ENCODE data around the gene SENP6.
A peak's percentile ranks its signal among the peaks of the same experiment; 100 is the strongest.
"Not testable (repeated sequence)": the region's sequence is repeated elsewhere in the genome, so short reads cannot be mapped to it uniquely, and the experiment has no call there.

SENP6 gene

DNA sequence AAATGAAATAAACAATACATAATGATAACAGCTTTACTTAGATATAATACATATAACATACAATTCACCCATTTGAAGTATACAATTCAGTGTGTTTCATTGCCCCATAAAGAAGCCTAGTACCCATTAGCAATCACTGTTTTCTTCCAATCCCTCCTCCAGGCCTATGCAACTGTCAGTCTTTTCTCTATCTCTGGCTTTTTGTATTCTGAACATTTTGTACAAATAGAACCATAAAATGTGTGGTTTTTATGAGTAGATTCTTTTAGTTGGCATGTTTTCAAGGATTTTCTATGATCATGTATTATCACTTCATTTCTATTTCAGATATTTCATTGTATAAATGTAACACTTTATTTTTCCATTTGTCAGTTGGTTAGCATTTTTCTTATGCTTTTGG lies 92.7 kb downstream of the SENP6 start:
- Histone ChIP-seq H3K27ac (ENCODE audit: low read depth, low read length, severe bottlenecking) (no peak overlapping the region), H3K4me3 (ENCODE audit: extremely low read depth, insufficient read depth, low read length, poor library complexity, severe bottlenecking) (no peak overlapping the region), H3K9me3 (ENCODE audit: control insufficient read depth, low read length) (no peaks in the 10 kb centered on the region), H3K4me1 (ENCODE audit: control insufficient read depth, insufficient read depth, low read length, poor library complexity, severe bottlenecking) (no peaks in the 10 kb centered on the region), H3K36me3 (ENCODE audit: control insufficient read depth, insufficient read depth, low read length) (peaks cover 83% of the 10 kb centered on the region)

DNA sequence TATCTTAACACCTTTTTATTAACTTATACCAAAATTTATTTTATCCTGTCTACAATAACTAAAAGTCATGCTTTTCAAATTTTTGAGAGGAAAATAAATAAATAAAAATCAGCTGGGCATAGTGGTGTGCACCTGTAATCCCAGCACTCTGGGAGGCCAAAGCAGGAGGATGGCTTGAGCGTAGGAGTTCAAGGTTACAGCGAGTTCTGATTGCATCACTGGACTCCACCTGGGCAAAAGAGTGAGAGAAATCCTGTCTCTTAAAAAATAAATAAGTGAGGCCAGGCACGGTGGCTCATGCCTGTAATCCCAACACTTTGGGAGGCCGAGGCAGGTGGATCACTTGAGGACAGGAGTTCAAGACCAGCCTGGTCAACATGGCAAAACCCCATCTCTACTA lies 106.7 kb downstream of the SENP6 start:
- H3K27ac ChIP-seq (ENCODE audit: low read depth, low read length, severe bottlenecking); H3K4me1 ChIP-seq (ENCODE audit: control insufficient read depth, insufficient read depth, low read length, poor library complexity, severe bottlenecking); H3K4me3 ChIP-seq (ENCODE audit: extremely low read depth, insufficient read depth, low read length, poor library complexity, severe bottlenecking); H3K9me3 ChIP-seq (ENCODE audit: control insufficient read depth, low read length): not testable (repeated sequence)
- peaks cover 63% of the 10 kb centered on the region for H3K36me3 ChIP-seq (ENCODE audit: control insufficient read depth, insufficient read depth, low read length)
- 93 to 94% methylated on average over 3 to 4 of the region's 4 CpGs for WGBS, 2 experiments (ENCODE audit: insufficient coverage in 2 of 2)

DNA sequence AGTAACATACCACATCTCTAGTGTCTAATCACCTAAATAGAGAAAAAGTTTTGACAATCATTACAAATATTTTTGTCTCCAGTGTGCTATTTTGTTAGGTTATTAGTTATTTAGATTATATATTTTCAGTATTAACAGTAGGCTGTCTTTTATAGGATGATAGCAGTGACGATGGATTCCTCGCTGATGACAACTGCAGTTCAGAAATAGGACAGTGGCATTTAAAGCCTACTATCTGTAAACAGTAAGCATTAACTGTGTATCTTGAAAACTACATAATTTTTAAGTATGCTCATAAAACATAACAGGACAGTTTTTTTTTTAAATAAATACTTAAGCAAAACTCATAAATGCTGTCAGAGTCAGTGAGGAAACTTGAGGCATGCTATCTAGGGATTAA lies 109.5 kb downstream of the SENP6 start:
- Histone ChIP-seq H3K27ac (ENCODE audit: low read depth, low read length, severe bottlenecking) (no peak overlapping the region), H3K4me1 (ENCODE audit: control insufficient read depth, insufficient read depth, low read length, poor library complexity, severe bottlenecking) (no peaks in the 10 kb centered on the region), H3K36me3 (ENCODE audit: control insufficient read depth, insufficient read depth, low read length) (peaks cover 65% of the 10 kb centered on the region), H3K9me3 (ENCODE audit: control insufficient read depth, low read length) (no peaks in the 10 kb centered on the region), H3K4me3 (ENCODE audit: extremely low read depth, insufficient read depth, low read length, poor library complexity, severe bottlenecking) (no peak overlapping the region)
- WGBS, 2 experiments (ENCODE audit: insufficient coverage in 2 of 2), result 100% methylated on average over 1 of the region's 2 CpGs; no CpG with 5 or more reads in 1 of the 2 experiments

DNA sequence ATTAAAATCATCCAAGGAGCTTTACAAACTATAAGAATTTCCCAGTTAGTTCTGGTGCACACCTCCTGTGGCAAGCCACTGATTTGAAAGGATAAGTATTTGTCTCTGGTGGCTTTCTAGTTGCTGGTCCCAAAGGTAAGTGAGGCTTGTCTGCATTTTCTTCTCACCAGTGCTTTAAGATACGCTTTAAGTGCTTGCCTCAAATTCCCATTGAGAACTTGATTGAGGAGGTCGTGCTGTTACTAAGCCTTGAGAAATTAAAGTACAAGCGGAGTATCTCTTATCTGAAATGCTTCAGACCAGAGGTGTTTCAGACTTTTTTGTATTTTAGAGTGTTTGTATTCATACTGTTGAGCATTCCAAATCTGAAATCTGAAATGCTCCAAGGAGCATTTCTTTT lies 117.5 kb downstream of the SENP6 start:
- Histone ChIP-seq H3K36me3 (ENCODE audit: control insufficient read depth, insufficient read depth, low read length) (peaks cover 13% of the 10 kb centered on the region), H3K4me3 (ENCODE audit: extremely low read depth, insufficient read depth, low read length, poor library complexity, severe bottlenecking) (no peak overlapping the region), H3K27ac (ENCODE audit: low read depth, low read length, severe bottlenecking) (no peak overlapping the region), H3K9me3 (ENCODE audit: control insufficient read depth, low read length) (no peaks in the 10 kb centered on the region), H3K4me1 (ENCODE audit: control insufficient read depth, insufficient read depth, low read length, poor library complexity, severe bottlenecking) (no peaks in the 10 kb centered on the region)
- 97% methylated on average over 3 of the region's 3 CpGs for WGBS, 2 experiments (ENCODE audit: insufficient coverage in 2 of 2)

DNA sequence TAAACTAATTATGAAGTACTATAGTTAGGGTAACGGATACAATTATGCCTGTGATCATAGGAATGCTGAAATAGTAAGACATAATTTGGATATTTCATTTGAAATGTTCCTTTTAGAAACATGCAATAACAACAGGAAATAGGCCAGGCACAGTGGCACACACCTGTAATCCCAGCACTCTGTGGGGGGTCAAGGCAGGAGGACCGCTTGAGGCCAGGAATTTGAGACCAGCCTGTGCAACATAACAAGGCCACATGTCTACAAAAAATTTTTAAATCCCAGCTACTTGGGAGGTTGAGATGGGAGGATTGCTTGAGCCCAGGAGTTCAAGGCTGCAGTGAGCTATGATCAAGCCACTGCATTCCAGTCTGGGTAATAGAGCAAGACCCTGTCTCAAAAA lies 121.7 kb downstream of the SENP6 start:
- no peaks in the 10 kb centered on the region for H3K9me3 ChIP-seq (ENCODE audit: control insufficient read depth, low read length)
- no peaks in the 10 kb centered on the region for H3K36me3 ChIP-seq (ENCODE audit: control insufficient read depth, insufficient read depth, low read length)
- no peak overlapping the region for H3K27ac ChIP-seq (ENCODE audit: low read depth, low read length, severe bottlenecking)
- H3K4me1 ChIP-seq (ENCODE audit: control insufficient read depth, insufficient read depth, low read length, poor library complexity, severe bottlenecking), result no peaks in the 10 kb centered on the region
- no peak overlapping the region for H3K4me3 ChIP-seq (ENCODE audit: extremely low read depth, insufficient read depth, low read length, poor library complexity, severe bottlenecking)
- WGBS, 2 experiments (ENCODE audit: insufficient coverage in 2 of 2), result no CpG with 5 or more reads among the region's 2 CpGs

DNA sequence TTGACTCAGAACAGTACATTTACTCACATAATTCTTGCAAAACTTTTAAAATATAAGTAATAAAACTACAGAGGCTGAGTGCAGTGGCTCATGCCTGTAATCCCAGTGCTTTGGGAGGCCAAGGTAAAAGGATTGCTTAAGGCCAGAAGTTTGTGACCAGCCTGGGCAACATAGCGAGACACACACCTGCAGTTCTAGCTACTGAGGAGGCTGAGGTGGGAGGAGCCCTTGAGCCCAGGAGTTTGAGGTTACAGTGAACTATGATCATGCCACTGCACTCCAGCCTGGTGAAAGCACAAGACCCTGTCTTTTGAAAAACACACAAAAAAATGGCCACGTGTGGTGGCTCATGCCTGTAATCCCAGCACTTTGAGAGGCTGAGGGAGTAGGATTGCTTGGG lies 125.5 kb downstream of the SENP6 start:
- no peak overlapping the region for H3K4me3 ChIP-seq (ENCODE audit: extremely low read depth, insufficient read depth, low read length, poor library complexity, severe bottlenecking)
- H3K4me1 ChIP-seq (ENCODE audit: control insufficient read depth, insufficient read depth, low read length, poor library complexity, severe bottlenecking), result no peaks in the 10 kb centered on the region
- 83 to 100% methylated on average over 1 of the region's 2 CpGs for WGBS, 2 experiments (ENCODE audit: insufficient coverage in 2 of 2)

DNA sequence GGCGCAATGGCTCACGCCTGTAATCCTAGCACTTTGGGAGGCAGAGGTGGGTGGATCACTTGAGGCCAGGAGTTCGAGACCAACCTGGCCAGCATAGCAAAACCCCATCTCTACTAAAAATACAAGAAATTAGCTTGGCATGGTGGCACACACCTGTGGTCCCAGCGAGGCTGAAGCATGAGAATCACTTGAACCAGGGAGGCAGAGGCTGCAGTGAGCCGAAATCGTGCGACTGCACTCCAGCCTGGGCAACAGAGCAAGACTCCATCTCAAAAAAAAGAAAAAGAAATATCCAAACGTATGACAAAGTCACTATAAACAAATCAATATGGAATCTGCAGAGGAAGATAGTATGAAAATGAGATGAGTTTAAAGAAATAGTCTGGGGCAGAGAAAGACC lies 129.3 kb downstream of the SENP6 start:
- H3K27ac ChIP-seq (ENCODE audit: low read depth, low read length, severe bottlenecking); H3K4me1 ChIP-seq (ENCODE audit: control insufficient read depth, insufficient read depth, low read length, poor library complexity, severe bottlenecking); H3K9me3 ChIP-seq (ENCODE audit: control insufficient read depth, low read length); H3K4me3 ChIP-seq (ENCODE audit: extremely low read depth, insufficient read depth, low read length, poor library complexity, severe bottlenecking); H3K36me3 ChIP-seq (ENCODE audit: control insufficient read depth, insufficient read depth, low read length): not testable (repeated sequence)
- 80 to 86% methylated on average over 1 to 2 of the region's 8 CpGs for WGBS, 2 experiments (ENCODE audit: insufficient coverage in 2 of 2)

More for the DNA sequence above, 125.5 kb downstream of the SENP6 start:
- no peaks in the 10 kb centered on the region for H3K9me3 ChIP-seq (ENCODE audit: control insufficient read depth, low read length)
- no peaks in the 10 kb centered on the region for H3K36me3 ChIP-seq (ENCODE audit: control insufficient read depth, insufficient read depth, low read length)
- H3K27ac ChIP-seq (ENCODE audit: low read depth, low read length, severe bottlenecking), result no peak overlapping the region

DNA sequence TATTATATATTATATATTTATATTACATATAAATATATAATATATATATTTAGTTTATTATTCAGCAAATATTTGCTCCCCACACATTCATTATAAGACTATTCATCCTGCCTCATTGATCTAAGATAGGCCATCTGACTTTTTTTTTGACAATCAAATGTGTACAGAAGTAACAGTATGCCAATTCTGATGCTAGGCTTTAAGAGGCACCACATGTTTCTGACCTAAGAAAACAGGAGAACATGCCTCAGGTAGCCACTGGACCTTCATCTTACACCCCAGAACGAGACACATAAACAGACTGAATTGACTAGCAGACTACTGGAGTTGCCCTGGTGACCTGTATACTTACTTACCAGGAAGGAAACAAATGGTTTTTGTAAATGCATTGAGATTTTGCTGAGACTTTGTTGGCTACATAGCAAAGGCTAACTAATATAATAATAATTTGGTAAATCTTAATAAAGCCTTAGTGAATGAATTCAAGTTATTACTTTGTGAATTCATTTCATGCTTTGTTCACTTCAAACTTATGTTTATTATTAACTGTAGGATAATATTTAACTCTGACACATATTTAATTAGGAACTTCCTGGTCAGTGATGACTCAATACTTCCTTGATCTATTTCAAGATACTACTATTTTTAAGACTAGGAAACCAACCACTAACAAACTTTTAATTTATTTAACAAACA lies 134.0 kb downstream of the SENP6 start:
- Histone ChIP-seq H3K9me3 (ENCODE audit: control insufficient read depth, low read length) (no peaks in the 10 kb centered on the region), H3K4me1 (ENCODE audit: control insufficient read depth, insufficient read depth, low read length, poor library complexity, severe bottlenecking) (peaks cover 4% of the 10 kb centered on the region), H3K4me3 (ENCODE audit: extremely low read depth, insufficient read depth, low read length, poor library complexity, severe bottlenecking) (no peak overlapping the region), H3K36me3 (ENCODE audit: control insufficient read depth, insufficient read depth, low read length) (no peaks in the 10 kb centered on the region), H3K27ac (ENCODE audit: low read depth, low read length, severe bottlenecking) (peak overlapping the region; percentile 71)
- 60% methylated on average over 1 of the region's 1 CpG; no CpG with 5 or more reads in 1 of the 2 experiments for WGBS, 2 experiments (ENCODE audit: insufficient coverage in 2 of 2)

DNA sequence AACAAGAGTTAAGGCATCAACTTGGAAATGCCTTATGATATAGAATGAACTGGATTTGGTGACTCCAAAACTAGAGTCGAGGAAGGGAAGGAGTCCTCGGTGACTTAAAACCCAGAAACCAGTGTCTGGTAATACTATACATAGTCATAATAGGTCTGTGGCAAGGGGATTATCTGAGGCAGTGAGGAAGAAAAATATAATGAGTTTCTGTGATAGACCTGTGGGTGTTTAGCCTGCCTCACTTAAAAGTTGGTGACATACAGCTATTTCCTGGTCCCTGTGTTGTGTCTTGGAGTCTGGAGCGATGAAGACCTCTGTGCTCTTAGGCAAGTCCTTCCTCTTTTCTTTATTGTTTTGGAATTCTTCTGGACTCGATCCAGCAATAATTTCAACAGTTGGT lies 142.3 kb downstream of the SENP6 start:
- no peaks in the 10 kb centered on the region for H3K9me3 ChIP-seq (ENCODE audit: control insufficient read depth, low read length)
- WGBS, 2 experiments (ENCODE audit: insufficient coverage in 2 of 2), result 93 to 100% methylated on average over 1 to 3 of the region's 4 CpGs
- H3K4me1 ChIP-seq (ENCODE audit: control insufficient read depth, insufficient read depth, low read length, poor library complexity, severe bottlenecking), result no peaks in the 10 kb centered on the region
- no peaks in the 10 kb centered on the region for H3K36me3 ChIP-seq (ENCODE audit: control insufficient read depth, insufficient read depth, low read length)
- no peak overlapping the region for H3K27ac ChIP-seq (ENCODE audit: low read depth, low read length, severe bottlenecking)
- H3K4me3 ChIP-seq (ENCODE audit: extremely low read depth, insufficient read depth, low read length, poor library complexity, severe bottlenecking), result no peak overlapping the region

DNA sequence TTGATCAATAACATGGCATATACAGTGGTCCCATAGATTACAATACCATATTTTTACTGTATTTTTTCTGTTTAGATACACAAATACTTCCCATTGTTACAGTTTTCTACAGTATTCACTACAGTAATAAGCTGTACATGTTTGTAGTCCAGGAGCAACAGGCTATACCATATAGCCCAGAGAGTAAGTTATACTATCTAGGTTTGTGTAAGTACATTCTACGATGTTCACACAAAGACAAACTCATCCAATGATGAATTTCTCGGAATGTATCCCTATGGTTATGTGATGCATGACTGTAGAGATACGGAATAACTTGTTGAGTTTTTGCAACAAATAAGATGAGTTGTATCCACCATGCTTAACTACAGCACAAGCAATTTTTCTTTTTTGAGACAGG lies 143.7 kb downstream of the SENP6 start:
- WGBS, 2 experiments (ENCODE audit: insufficient coverage in 2 of 2), result no CpG with 5 or more reads among the region's 3 CpGs
- Histone ChIP-seq H3K4me1 (ENCODE audit: control insufficient read depth, insufficient read depth, low read length, poor library complexity, severe bottlenecking) (no peaks in the 10 kb centered on the region), H3K36me3 (ENCODE audit: control insufficient read depth, insufficient read depth, low read length) (no peaks in the 10 kb centered on the region), H3K4me3 (ENCODE audit: extremely low read depth, insufficient read depth, low read length, poor library complexity, severe bottlenecking) (no peak overlapping the region), H3K27ac (ENCODE audit: low read depth, low read length, severe bottlenecking) (no peak overlapping the region), H3K9me3 (ENCODE audit: control insufficient read depth, low read length) (no peaks in the 10 kb centered on the region)

DNA sequence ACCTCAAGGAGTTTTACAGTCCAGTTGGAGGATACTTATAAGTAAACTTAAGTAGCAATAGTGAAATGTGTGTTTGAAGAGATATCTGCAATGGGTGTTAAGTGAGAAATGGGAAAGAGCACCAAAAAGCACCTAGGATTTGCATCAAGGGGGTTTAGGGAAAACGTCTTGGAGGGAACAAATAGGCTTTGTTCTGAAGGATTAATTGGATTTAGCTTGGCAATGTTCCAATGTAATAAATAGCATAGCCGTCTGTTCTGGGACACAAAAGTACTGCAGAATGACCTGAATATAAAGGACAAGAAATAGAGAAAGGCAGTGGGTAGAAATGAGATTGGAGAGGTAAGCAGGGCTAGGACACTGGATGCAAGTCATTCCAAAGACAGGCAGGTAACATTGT lies 144.5 kb downstream of the SENP6 start:
- Histone ChIP-seq H3K27ac (ENCODE audit: low read depth, low read length, severe bottlenecking) (no peak overlapping the region), H3K9me3 (ENCODE audit: control insufficient read depth, low read length) (no peaks in the 10 kb centered on the region), H3K4me1 (ENCODE audit: control insufficient read depth, insufficient read depth, low read length, poor library complexity, severe bottlenecking) (no peaks in the 10 kb centered on the region), H3K4me3 (ENCODE audit: extremely low read depth, insufficient read depth, low read length, poor library complexity, severe bottlenecking) (no peak overlapping the region), H3K36me3 (ENCODE audit: control insufficient read depth, insufficient read depth, low read length) (no peaks in the 10 kb centered on the region)
- WGBS, 2 experiments (ENCODE audit: insufficient coverage in 2 of 2), result 73 to 78% methylated on average over 2 of the region's 2 CpGs
